GM18499 (cell line): ENCODE results near the gene PMS1.
"Not testable (repeated sequence)": the region's sequence is repeated elsewhere in the genome, so short reads cannot be mapped to it uniquely, and the experiment has no call there.

ENCODE experiments used
- ATAC-seq: cut with Tn5 transposase; IDR thresholded peaks from one replicate; pipeline ENCODE4 v1.9.1; 2021; ENCODE audit warnings: moderate number of reproducible peaks; ENCODE audit not compliant: insufficient read depth, unreplicated experiment

PMS1 gene

GRCh38 chr2:189783927-189784867, at the start of gene PMS1, which contains the start of gene ORMDL1:
TSS of gene PMS1 (plus strand) at chr2:189784450. CDS start at chr2:189791810, 7,360 bp downstream.
TSS of gene ORMDL1 (minus strand) at chr2:189784339. CDS start at chr2:189782595, 1,744 bp downstream.
- peak; percentile 83 for ATAC-seq

- no peak for ATAC-seq
Observed at GRCh38 chr2:189751080-189751658, 33.1 kb upstream of the PMS1 start.

GRCh38 chr2:189756311-189756952, 27.8 kb upstream of the PMS1 start:
- ATAC-seq: no peak

- not testable (repeated sequence) for ATAC-seq
Observed at GRCh38 chr2:189760154-189760553, 24.1 kb upstream of the PMS1 start.

GRCh38 chr2:189762229-189762550, 22.1 kb upstream of the PMS1 start:
- no peak for ATAC-seq

- peak; percentile 93 for ATAC-seq
Observed at GRCh38 chr2:189762551-189763298, 21.5 kb upstream of the PMS1 start, which contains the start of gene OSGEPL1. TSS of gene OSGEPL1 (minus strand) at chr2:189762792. CDS start at chr2:189761640, 1,152 bp downstream.

- no peak for ATAC-seq
Observed at GRCh38 chr2:189763908-189764661, 20.2 kb upstream of the PMS1 start.

- ATAC-seq: no peak
Observed at GRCh38 chr2:189770590-189771322, 13.5 kb upstream of the PMS1 start.

GRCh38 chr2:189772212-189772611, 12.0 kb upstream of the PMS1 start:
- ATAC-seq: no peak

- no peak for ATAC-seq
Observed at GRCh38 chr2:189782221-189782671, 2.0 kb upstream of the PMS1 start.

- peak; percentile 9 for ATAC-seq
Observed at GRCh38 chr2:189783451-189783926, 761 bp upstream of the PMS1 start.

- ATAC-seq: no peak
Observed at GRCh38 chr2:189791338-189792042, 7.2 kb downstream of the PMS1 start.

- no peak for ATAC-seq
Observed at GRCh38 chr2:189794310-189794709, 10.1 kb downstream of the PMS1 start.

GRCh38 chr2:189797902-189798301, 13.7 kb downstream of the PMS1 start:
- ATAC-seq: no peak

- peak; percentile 66 for ATAC-seq
Observed at GRCh38 chr2:189798312-189799029, 14.2 kb downstream of the PMS1 start.

- ATAC-seq: no peak
Observed at GRCh38 chr2:189799030-189799331, 14.7 kb downstream of the PMS1 start.

GRCh38 chr2:189799531-189799930, 15.3 kb downstream of the PMS1 start:
- no peak for ATAC-seq
